Measurements from ENCODE around the gene OR1N2. TPM values are rescaled to one million over a fixed set of nuclear protein-coding genes. Genes with fewer than 3 reads are reported as not detected.
"Not testable (repeated sequence)": the region's sequence is repeated elsewhere in the genome, so short reads cannot be mapped to it uniquely, and the experiment has no call there.

The OR1N2 gene, protein sequence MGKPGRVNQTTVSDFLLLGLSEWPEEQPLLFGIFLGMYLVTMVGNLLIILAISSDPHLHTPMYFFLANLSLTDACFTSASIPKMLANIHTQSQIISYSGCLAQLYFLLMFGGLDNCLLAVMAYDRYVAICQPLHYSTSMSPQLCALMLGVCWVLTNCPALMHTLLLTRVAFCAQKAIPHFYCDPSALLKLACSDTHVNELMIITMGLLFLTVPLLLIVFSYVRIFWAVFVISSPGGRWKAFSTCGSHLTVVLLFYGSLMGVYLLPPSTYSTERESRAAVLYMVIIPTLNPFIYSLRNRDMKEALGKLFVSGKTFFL
- polyA plus RNA-seq (ENCODE audit: insufficient read depth in 1 of 5, insufficient read length in 5 of 5, low replicate concordance in 1 of 5), result not detected
- long read RNA-seq, donor 1, partial matches to known transcripts, result 0 of 1 reads
- long read RNA-seq, donor 1, other reads (novel, unspliced or antisense), result 0 of 1 reads
- long read RNA-seq, donor 2, result 0 reads
- long read RNA-seq, donor 3, result 0 reads
- long read RNA-seq, donor 4, result 0 reads
- long read RNA-seq, donor 5, result 0 reads
- long read RNA-seq, donor 6, result 0 reads
- long read RNA-seq, donor 7, result 0 reads
- long read RNA-seq, donor 8, result 0 reads

DNA sequence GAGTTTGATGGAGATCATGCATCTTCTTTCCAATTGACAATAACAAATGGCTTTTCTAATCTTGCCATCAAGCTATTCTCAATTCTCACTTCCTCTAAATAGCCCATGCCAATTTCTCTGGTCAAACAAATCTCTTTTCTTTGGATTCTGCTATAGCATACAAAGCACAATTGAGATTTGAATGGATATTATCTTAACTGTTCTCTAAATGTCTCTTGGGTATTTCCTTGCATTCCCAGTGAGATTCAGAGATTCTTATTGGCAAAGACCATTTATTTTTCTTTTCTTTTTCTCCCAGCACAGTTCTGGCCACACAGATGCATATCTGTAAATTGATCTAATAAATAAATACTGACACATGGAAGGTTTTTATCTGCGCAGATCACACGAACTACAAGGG, at the start of gene OR1N2:
TSS of gene OR1N2 (plus strand) at position 301 of the 400 bp plus-strand sequence. CDS start 100 bp downstream, outside the sequence.
- no peak for DNase-seq

DNA sequence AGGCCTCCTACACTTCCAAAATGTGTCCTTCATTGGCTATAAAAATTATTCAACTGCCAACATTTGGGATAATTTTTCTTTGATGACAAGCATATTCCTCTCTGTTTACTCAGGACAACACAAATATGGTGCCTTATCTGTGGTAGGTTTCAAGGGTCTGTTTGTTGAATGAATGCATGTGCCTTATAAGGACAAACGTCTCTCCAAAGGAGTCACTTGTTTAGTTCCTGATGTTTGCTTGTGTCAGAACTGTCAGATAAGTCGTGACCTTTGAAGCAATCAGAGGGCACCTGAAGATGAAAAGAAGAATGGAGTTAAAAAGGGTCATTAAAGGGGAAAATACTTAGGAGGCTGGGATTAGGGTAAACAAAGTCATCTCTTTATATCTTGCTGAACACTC, 45.9 kb upstream of the OR1N2 start:
- DNase-seq, result no peak

- DNase-seq, result no peak
These were observed 42.4 kb upstream of the OR1N2 start, which contains the start of gene OR1J2 for GRCh38 chr9:122510502-122510901. OR1J2 (plus strand) TSS chr9:122510802; CDS start chr9:122510802, 0 bp downstream.

DNA sequence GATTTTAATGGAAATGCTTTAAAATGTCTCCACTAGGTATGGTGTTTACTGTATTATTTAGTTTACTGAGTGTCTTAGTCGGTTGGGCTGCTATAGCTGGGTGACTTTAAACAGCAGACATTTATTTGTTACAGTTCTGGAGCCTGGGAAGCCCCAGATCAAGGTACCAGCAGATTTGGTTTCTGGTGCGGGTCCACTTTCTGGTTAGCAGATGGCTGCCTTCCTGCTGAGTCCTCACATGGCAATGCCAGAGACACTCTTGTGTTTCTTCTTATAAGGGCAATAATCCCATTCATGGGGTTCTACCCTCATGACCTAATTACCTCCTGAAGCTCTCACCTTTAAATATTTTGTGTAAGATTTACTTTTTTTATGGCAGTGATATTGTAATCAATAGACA, 34.7 kb upstream of the OR1N2 start:
- no peak for DNase-seq

DNA sequence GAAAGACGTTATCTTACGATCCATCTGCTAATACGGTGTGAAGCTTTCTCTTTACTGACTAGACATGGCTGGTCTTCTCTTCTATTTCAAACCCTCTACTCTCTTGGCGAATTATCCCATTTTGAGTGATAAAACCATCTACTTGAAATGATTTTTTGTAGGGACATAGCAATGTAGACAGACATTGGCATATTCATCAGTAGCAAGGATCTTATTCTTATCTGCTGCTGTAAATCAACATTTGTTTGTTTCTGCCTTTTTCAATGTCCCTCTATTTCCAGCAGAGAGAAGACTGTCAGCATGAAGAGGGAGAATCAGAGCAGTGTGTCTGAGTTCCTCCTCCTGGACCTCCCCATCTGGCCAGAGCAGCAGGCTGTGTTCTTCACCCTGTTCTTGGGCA, 34.1 kb upstream of the OR1N2 start, which contains the start of gene OR1J4:
TSS of gene OR1J4 (plus strand) at position 301 of the 400 bp plus-strand sequence. CDS start at position 301, 0 bp downstream.
- DNase-seq, result no peak

DNA sequence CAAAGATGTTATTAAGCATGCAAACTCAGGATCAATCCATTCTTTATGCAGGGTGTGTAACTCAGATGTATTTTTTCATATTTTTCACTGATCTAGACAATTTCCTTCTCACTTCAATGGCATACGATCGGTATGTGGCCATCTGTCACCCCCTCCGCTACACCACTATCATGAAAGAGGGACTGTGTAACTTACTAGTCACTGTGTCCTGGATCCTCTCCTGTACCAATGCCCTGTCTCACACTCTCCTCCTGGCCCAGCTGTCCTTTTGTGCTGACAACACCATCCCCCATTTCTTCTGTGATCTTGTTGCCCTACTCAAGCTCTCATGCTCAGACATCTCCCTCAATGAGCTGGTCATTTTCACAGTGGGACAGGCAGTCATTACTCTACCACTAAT, 33.5 kb upstream of the OR1N2 start:
- no peak for DNase-seq

DNA sequence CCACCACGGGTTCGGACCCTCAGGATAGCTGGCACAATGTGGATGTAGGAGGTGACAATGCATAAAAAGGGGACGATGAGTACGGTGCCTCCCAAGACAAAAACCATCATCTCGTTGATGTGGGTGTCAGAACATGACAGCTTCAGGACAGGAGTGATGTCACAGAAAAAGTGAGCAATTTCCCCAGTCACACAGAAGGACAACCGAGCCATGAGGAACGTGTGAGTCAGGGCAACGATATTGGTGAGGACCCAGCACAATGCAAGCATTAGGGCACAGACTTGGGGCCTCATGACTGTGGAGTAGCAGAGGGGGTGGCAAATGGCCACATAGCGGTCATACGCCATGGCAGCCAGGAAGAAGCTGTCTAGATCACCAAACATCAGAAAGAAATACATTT, 26.3 kb upstream of the OR1N2 start:
- no peak for DNase-seq

DNA sequence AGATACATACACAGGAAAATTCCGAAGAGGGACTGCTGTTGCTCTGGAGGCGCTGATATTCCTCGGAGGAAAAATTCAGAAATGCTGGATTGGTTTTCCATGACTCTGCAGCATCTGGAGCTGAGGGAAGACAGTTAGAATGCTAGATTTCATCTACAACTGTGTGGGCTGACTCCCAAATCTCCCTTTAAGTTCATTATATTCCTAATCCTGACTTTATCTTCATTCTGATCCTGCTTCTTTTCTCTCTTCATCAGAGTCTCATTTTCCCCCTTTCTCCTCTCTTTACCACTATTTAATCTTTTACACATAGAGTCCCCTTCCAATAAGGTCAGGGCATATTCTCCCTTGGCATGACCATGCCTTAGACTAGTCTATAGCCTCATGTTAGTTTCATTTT, 25.7 kb upstream of the OR1N2 start, which contains the start of gene OR1N1:
TSS of gene OR1N1 (minus strand) at position 101 of the 400 bp plus-strand sequence. CDS start at position 101, 0 bp downstream.
- DNase-seq, result no peak

GRCh38 chr9:122531157-122531556, 21.8 kb upstream of the OR1N2 start:
- DNase-seq, result not testable (repeated sequence)

DNA sequence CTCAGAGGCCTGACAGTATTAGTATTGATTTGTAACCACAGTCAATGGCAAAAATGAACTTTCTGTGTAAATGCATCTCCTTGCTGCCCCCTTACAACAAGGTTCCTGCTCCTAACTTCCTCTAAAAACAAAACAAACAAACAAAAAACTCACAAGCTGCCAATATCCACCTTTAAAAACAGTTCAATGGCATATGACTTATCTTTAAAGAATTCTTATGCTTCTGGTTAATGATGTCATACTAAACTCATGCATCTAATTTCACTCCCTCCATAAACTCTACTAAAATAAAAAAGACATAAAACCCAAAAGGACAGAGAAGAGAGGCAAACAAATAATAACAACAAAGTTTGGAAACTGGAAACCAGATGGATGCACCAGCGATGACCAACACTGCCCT, 16.8 kb upstream of the OR1N2 start:
- DNase-seq, result no peak

GRCh38 chr9:122537066-122537465, 15.8 kb upstream of the OR1N2 start:
- DNase-seq, result not testable (repeated sequence)

DNA sequence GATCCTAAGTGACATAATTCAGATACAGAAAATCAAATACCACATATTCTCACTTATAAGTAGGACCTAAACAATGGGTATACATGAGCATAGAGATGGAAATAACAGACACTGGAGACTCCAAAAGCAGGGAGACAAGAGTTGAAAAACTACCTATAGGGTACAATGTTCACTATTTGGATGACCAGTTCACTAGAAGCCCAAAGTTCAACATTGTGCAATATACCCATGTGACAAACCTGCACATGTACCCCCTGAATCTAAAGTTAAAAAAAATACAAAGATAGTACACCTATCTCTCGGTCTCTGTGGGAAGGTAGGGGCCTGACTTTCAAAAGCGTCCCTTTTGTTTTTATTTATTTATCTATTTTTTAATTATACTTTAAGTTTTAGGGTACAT, 14.2 kb upstream of the OR1N2 start:
- no peak for DNase-seq

GRCh38 chr9:122546196-122546595, 6.7 kb upstream of the OR1N2 start:
- DNase-seq, result no peak

GRCh38 chr9:122551371-122551770, 1.5 kb upstream of the OR1N2 start:
- DNase-seq, result no peak

DNA sequence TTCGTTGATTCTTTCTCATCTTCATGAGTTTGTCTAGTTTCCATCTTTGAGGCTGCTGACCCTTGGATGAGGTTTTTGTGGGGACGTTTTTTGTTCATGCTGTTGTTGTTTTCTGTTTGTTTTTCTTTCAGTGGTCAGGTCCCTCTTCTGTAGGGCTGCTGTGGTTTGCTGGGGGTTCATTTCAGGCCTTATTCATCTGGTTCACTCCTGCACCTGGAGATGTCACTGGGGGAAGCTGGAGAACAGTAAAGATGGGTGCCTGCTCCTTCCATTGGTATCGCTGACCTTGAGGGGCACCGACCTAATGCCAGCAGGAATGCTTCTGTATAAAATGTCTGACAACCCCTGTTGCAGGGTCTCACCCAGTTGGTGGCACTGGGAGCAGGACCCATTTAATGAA, 8.5 kb downstream of the OR1N2 start:
- no peak for DNase-seq

GRCh38 chr9:122562134-122562760, 9.3 kb downstream of the OR1N2 start:
- DNase-seq, result no peak

GRCh38 chr9:122567901-122568300, 15.0 kb downstream of the OR1N2 start:
- DNase-seq, result no peak

DNA sequence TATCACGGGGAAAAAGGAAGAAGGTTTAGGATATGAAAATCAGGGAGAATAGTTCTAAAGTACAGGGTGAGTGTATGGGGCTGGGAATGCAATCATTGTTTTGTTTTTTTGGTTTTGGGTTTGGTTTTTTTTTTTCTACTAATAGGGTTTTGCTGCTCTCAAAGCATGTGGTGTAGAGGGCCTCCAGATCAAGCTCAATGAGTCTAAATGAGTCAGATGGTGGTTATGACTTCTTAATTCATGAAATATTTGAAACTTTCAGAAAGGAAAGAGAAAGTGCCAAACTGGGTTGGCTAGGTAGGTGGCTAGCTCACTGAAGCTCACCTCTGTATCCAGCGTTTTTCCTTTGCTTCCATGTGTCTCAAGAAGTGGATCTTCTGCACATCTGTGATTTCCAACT, 19.5 kb downstream of the OR1N2 start:
- no peak for DNase-seq

- DNase-seq, result no peak
These were observed 27.0 kb downstream of the OR1N2 start for GRCh38 chr9:122579874-122580273.

- no peak for DNase-seq
These were observed 27.4 kb downstream of the OR1N2 start for GRCh38 chr9:122580360-122580759.

DNA sequence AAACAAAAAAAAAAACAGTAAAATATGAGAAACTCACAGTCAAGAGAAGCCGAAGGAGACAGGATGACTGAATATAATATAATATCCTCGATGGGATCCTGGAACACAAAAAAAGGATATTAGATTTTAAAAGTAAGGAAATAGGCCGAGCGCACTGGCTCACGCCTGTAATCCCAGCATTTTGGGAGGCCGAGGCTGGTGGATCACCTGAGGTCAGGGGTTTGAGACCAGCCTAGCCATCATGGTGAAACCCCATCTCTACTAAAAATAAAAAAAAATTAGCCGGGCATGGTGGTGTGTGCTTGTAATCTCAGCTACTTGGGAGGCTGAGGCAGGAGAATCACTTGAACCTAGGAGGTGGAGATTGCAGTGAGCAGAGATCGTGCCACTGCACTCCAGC, 30.4 kb downstream of the OR1N2 start, which contains the start of gene OR1L8:
TSS of gene OR1L8 (minus strand) at position 101 of the 400 bp plus-strand sequence. CDS start 14,907 bp downstream, outside the sequence.
- DNase-seq, result not testable (repeated sequence)
